SKM-1 (cell line): ENCODE measurements around the gene CCNI.
"Not testable (repeated sequence)": the region's sequence is repeated elsewhere in the genome, so short reads cannot be mapped to it uniquely, and the experiment has no call there.

ENCODE experiments used
- DNase-seq: peaks from one replicate; lab custom pipeline; 2025; ENCODE audit not compliant: unreplicated experiment; lab: John Stamatoyannopoulos, UW

Gene CCNI

GRCh38 chr4:77082886-77083608 lies 7.3 kb upstream of the CCNI start:
- no peak for DNase-seq

- DNase-seq: not testable (repeated sequence)
These were observed 5.0 kb upstream of the CCNI start for GRCh38 chr4:77080806-77081205.

GRCh38 chr4:77079281-77079680 lies 3.5 kb upstream of the CCNI start:
- DNase-seq: no peak

- DNase-seq: no peak
These were observed 2.6 kb upstream of the CCNI start for GRCh38 chr4:77078401-77078800.

GRCh38 chr4:77076889-77077635 lies 1.3 kb upstream of the CCNI start:
- DNase-seq: no peak

GRCh38 chr4:77074981-77075855 lies 571 bp downstream of the CCNI start:
- peak; percentile 75 for DNase-seq

GRCh38 chr4:77074381-77074831 lies 1.4 kb downstream of the CCNI start:
- no peak for DNase-seq

- no peak for DNase-seq
These were observed 1.8 kb downstream of the CCNI start for GRCh38 chr4:77073981-77074380.

- no peak for DNase-seq
These were observed 2.5 kb downstream of the CCNI start for GRCh38 chr4:77073106-77073809.

GRCh38 chr4:77072195-77072753 lies 3.5 kb downstream of the CCNI start:
- DNase-seq: no peak

GRCh38 chr4:77069514-77069913 lies 6.3 kb downstream of the CCNI start:
- DNase-seq: not testable (repeated sequence)

- no peak for DNase-seq
These were observed 10.4 kb downstream of the CCNI start for GRCh38 chr4:77065382-77065781.

- DNase-seq: no peak
These were observed 12.9 kb downstream of the CCNI start for GRCh38 chr4:77062856-77063255.

GRCh38 chr4:77052352-77052751 lies 23.4 kb downstream of the CCNI start:
- DNase-seq: peak; percentile 32

GRCh38 chr4:77050962-77051361 lies 24.8 kb downstream of the CCNI start:
- DNase-seq: no peak

GRCh38 chr4:77047037-77047436 lies 28.8 kb downstream of the CCNI start:
- no peak for DNase-seq

GRCh38 chr4:77045490-77045889 lies 30.3 kb downstream of the CCNI start:
- no peak for DNase-seq

- DNase-seq: no peak
These were observed 31.2 kb downstream of the CCNI start for GRCh38 chr4:77044461-77045150.

- DNase-seq: no peak
These were observed 32.2 kb downstream of the CCNI start for GRCh38 chr4:77043507-77044136.
